Superior temporal gyrus (tissue), 1 donor: ENCODE data around the gene ZFPM1.

ENCODE experiments used
- DNase-seq: peaks from one replicate; pipeline ENCODE4 v3.0.0-alpha.2; 2016; ENCODE audit errors: extremely low spot score

Gene ZFPM1

GRCh38 chr16:88560714-88561484 is 107.8 kb downstream of the ZFPM1 start:
- no peak for DNase-seq

- peak; percentile 80 for DNase-seq
Observed at GRCh38 chr16:88561485-88562359, 108.6 kb downstream of the ZFPM1 start.

- no peak for DNase-seq
Observed at GRCh38 chr16:88566158-88566557, 113.1 kb downstream of the ZFPM1 start.

- DNase-seq, result no peak
Observed at GRCh38 chr16:88568710-88569613, 115.9 kb downstream of the ZFPM1 start.

- no peak for DNase-seq
Observed at GRCh38 chr16:88569614-88569984, 116.5 kb downstream of the ZFPM1 start.

GRCh38 chr16:88569985-88570690 is 117.1 kb downstream of the ZFPM1 start, which contains the start of gene ZC3H18:
Gene ZC3H18 (plus strand): TSS chr16:88570403. CDS start chr16:88577124, 6,721 bp downstream.
- peak; percentile 93 for DNase-seq

- DNase-seq, result no peak
Observed at GRCh38 chr16:88570691-88571092, 117.6 kb downstream of the ZFPM1 start.

GRCh38 chr16:88575251-88575650 is 122.2 kb downstream of the ZFPM1 start:
- no peak for DNase-seq

- DNase-seq, result no peak
Observed at GRCh38 chr16:88576307-88576706, 123.2 kb downstream of the ZFPM1 start.

- no peak for DNase-seq
Observed at GRCh38 chr16:88577166-88577565, 124.1 kb downstream of the ZFPM1 start.

GRCh38 chr16:88578446-88579313 is 125.6 kb downstream of the ZFPM1 start:
- no peak for DNase-seq

- no peak for DNase-seq
Observed at GRCh38 chr16:88580371-88580770, 127.3 kb downstream of the ZFPM1 start.

- no peak for DNase-seq
Observed at GRCh38 chr16:88581033-88581432, 128.0 kb downstream of the ZFPM1 start.

GRCh38 chr16:88582912-88583575 is 130.0 kb downstream of the ZFPM1 start:
- no peak for DNase-seq

GRCh38 chr16:88584676-88585075 is 131.6 kb downstream of the ZFPM1 start:
- DNase-seq, result no peak

GRCh38 chr16:88585269-88585668 is 132.2 kb downstream of the ZFPM1 start:
- no peak for DNase-seq

GRCh38 chr16:88585927-88586581 is 133.0 kb downstream of the ZFPM1 start:
- DNase-seq, result no peak
